ENCODE results near the gene DLK1. TPM values are rescaled to one million over a fixed set of nuclear protein-coding genes. Genes with fewer than 3 reads are reported as not detected.

The DLK1 gene
- total and polyA plus RNA-seq, 8 donors, result 0.25 to 1.7 (median 1.6) TPM; not detected in 1

- Histone ChIP-seq H3K36me3 (no peaks in the 10 kb centered on the region), H3K27ac (no peak overlapping the region), H3K9me3 (no peaks in the 10 kb centered on the region), H3K4me3 (no peak overlapping the region), H3K4me1 (no peaks in the 10 kb centered on the region), H3K27me3 (no peaks in the 10 kb centered on the region)
- ATAC-seq (no peak), DNase-seq (peak in 1 of 4 donors; percentile 43)
- no peak for TF ChIP-seq CTCF (IDR thresholded peaks at IDR 0.05)
- intact Hi-C loops (cut with DNase I), result no loop called here
Observed at GRCh38 chr14:100778951-100779690, 52.4 kb downstream of the DLK1 start.

- Histone ChIP-seq H3K27me3 (no peaks in the 10 kb centered on the region), H3K27ac (no peak overlapping the region), H3K36me3 (no peaks in the 10 kb centered on the region), H3K4me1 (no peaks in the 10 kb centered on the region), H3K9me3 (no peaks in the 10 kb centered on the region), H3K4me3 (no peak overlapping the region)
- intact Hi-C loops (cut with DNase I), result no loop called here
- no peak for TF ChIP-seq CTCF (IDR thresholded peaks at IDR 0.05)
- ATAC-seq (no peak), DNase-seq (no peak)
Observed at GRCh38 chr14:100779691-100780080, 53.0 kb downstream of the DLK1 start.

GRCh38 chr14:100780246-100780645 lies 53.6 kb downstream of the DLK1 start:
- ATAC-seq (no peak), DNase-seq (no peak)
- intact Hi-C loops (cut with DNase I), result no loop called here
- Histone ChIP-seq H3K9me3 (no peaks in the 10 kb centered on the region), H3K4me3 (no peak overlapping the region), H3K27me3 (no peaks in the 10 kb centered on the region), H3K27ac (no peak overlapping the region), H3K4me1 (no peaks in the 10 kb centered on the region), H3K36me3 (no peaks in the 10 kb centered on the region)
- no peak for TF ChIP-seq CTCF (IDR thresholded peaks at IDR 0.05)

- H3K9me3 ChIP-seq, result no peaks in the 10 kb centered on the region
- no peak overlapping the region for H3K27ac ChIP-seq
- DNase-seq, result no peak
- intact Hi-C loops (cut with DNase I), result no loop called here
- ATAC-seq, result no peak
- H3K4me3 ChIP-seq, result no peak overlapping the region
- no peaks in the 10 kb centered on the region for H3K27me3 ChIP-seq
- no peaks in the 10 kb centered on the region for H3K4me1 ChIP-seq
- TF ChIP-seq CTCF (IDR thresholded peaks at IDR 0.05), result no peak
- H3K36me3 ChIP-seq, result no peaks in the 10 kb centered on the region
Observed at GRCh38 chr14:100780646-100781355, 54.1 kb downstream of the DLK1 start.

- H3K27me3 ChIP-seq, result no peaks in the 10 kb centered on the region
- DNase-seq (no peak), ATAC-seq (no peak)
- H3K4me1 ChIP-seq, result no peaks in the 10 kb centered on the region
- H3K36me3 ChIP-seq, result no peaks in the 10 kb centered on the region
- H3K4me3 ChIP-seq, result no peak overlapping the region
- H3K9me3 ChIP-seq, result no peaks in the 10 kb centered on the region
- H3K27ac ChIP-seq, result no peak overlapping the region
- TF ChIP-seq CTCF (IDR thresholded peaks at IDR 0.05), result no peak
- intact Hi-C loops (cut with DNase I), result no loop called here
Observed at GRCh38 chr14:100781952-100782351, 55.3 kb downstream of the DLK1 start.
